GM19324 (cell line): Measurements from ENCODE around the gene HSD17B8.

Experiments used
- ATAC-seq: cut with Tn5 transposase; IDR thresholded peaks from one replicate; pipeline ENCODE4 v1.9.1; 2021; ENCODE audit warnings: mild to moderate bottlenecking, moderate library complexity; ENCODE audit not compliant: unreplicated experiment, low FRiP score

Gene HSD17B8

GRCh38 chr6:33190504-33191107 lies 13.8 kb upstream of the HSD17B8 start:
- no peak for ATAC-seq

- no peak for ATAC-seq
Observed at GRCh38 chr6:33191383-33192104, 12.9 kb upstream of the HSD17B8 start.

- no peak for ATAC-seq
Observed at GRCh38 chr6:33192105-33192646, 12.3 kb upstream of the HSD17B8 start, which contains the start of gene COL11A2. COL11A2 (minus strand) TSS chr6:33192467; CDS start chr6:33192240, 227 bp downstream.

- no peak for ATAC-seq
Observed at GRCh38 chr6:33192671-33193602, 11.5 kb upstream of the HSD17B8 start.

GRCh38 chr6:33193619-33194018 lies 10.8 kb upstream of the HSD17B8 start:
- ATAC-seq = no peak

- no peak for ATAC-seq
Observed at GRCh38 chr6:33194431-33194979, 9.9 kb upstream of the HSD17B8 start.

GRCh38 chr6:33195304-33196165 lies 8.9 kb upstream of the HSD17B8 start:
- no peak for ATAC-seq

GRCh38 chr6:33197431-33198048 lies 6.9 kb upstream of the HSD17B8 start:
- no peak for ATAC-seq

GRCh38 chr6:33198159-33198852 lies 6.1 kb upstream of the HSD17B8 start:
- no peak for ATAC-seq

- ATAC-seq = no peak
Observed at GRCh38 chr6:33198853-33199436, 5.5 kb upstream of the HSD17B8 start.

GRCh38 chr6:33199687-33200218 lies 4.7 kb upstream of the HSD17B8 start:
- peak; percentile 5 for ATAC-seq

- ATAC-seq = peak; percentile 70
Observed at GRCh38 chr6:33200219-33201146, 4.0 kb upstream of the HSD17B8 start, which contains the start of the genes RXRB and SLC39A7. RXRB (minus strand) TSS chr6:33200665; CDS start chr6:33200476, 189 bp downstream. SLC39A7 (plus strand) TSS chr6:33200867; CDS start chr6:33201246, 379 bp downstream.

GRCh38 chr6:33201147-33201545 lies 3.3 kb upstream of the HSD17B8 start:
- ATAC-seq = no peak

GRCh38 chr6:33201935-33202334 lies 2.5 kb upstream of the HSD17B8 start:
- no peak for ATAC-seq

- no peak for ATAC-seq
Observed at GRCh38 chr6:33202799-33203198, 1.7 kb upstream of the HSD17B8 start.

GRCh38 chr6:33203443-33204164 lies 851 bp upstream of the HSD17B8 start:
- ATAC-seq = no peak
